ENCODE data around the gene NUDT19.

Gene NUDT19

GRCh38 chr19:32717496-32717895 lies 25.9 kb downstream of the NUDT19 start:
- DNase-seq: no peak

- DNase-seq: no peak
These were observed 26.7 kb downstream of the NUDT19 start for GRCh38 chr19:32718286-32718685.

GRCh38 chr19:32719611-32720059 lies 28.0 kb downstream of the NUDT19 start, which contains the start of gene TDRD12:
TSS of gene TDRD12 (plus strand) at chr19:32719767. CDS start at chr19:32720073, 306 bp downstream.
- DNase-seq: no peak

- no peak for DNase-seq
These were observed 28.8 kb downstream of the NUDT19 start for GRCh38 chr19:32720216-32720935.

DNA sequence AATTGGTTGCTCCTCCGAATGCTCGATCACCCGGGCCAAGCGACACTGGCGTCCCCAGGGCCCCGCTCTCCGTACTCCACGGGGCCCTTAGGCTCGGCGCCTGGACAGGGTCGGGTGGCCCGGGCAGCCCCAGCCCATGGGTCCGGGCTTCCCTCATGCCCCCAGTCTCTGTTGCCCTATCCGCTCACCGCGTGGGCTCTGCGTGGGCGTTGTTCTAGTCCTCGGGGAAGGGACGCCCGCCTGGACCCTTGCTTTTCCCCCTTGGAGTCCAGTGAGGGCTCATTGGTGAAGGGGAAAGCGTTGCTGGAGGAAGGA lies 29.3 kb downstream of the NUDT19 start:
- DNase-seq: no peak

GRCh38 chr19:32735936-32736335 lies 44.3 kb downstream of the NUDT19 start:
- no peak for DNase-seq

DNA sequence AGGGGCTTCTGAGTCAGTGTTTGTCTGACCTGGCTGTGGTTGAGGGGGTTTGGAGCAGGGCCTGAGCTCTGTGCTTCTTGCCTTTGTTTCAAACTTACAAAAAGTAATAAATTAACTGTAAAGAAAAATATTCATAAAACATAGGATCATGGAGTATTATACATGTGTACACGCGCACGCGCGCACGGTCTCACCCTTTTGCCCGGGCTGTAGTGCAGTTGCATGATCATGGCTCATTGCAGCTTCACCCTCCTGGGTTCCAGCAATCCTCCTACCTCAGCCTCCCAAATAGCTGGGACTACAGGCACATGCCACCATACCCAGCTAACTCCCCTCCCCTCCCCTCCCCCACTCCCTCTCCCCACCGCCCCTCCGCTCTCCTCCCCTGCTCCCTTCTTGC lies 51.4 kb downstream of the NUDT19 start:
- no peak for DNase-seq

DNA sequence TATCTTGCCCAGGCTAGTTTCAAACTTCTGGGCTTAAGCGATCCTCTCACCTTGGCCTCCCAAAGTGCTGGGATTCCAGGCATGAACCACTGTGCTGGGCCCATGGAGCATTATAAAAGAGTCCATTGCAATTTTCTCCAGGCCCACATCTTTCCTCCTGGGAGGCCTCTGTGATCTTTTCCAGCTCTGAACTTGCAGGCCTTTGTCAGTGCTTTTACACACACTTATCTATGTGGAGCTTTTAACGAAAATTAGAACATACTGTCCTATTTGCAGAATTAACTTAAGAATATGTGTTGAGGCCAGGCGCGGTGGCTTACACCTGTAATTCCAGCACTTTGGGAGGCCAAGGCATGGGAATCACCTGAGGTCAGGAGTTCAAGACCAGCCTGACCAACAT lies 51.8 kb downstream of the NUDT19 start:
- DNase-seq: no peak

DNA sequence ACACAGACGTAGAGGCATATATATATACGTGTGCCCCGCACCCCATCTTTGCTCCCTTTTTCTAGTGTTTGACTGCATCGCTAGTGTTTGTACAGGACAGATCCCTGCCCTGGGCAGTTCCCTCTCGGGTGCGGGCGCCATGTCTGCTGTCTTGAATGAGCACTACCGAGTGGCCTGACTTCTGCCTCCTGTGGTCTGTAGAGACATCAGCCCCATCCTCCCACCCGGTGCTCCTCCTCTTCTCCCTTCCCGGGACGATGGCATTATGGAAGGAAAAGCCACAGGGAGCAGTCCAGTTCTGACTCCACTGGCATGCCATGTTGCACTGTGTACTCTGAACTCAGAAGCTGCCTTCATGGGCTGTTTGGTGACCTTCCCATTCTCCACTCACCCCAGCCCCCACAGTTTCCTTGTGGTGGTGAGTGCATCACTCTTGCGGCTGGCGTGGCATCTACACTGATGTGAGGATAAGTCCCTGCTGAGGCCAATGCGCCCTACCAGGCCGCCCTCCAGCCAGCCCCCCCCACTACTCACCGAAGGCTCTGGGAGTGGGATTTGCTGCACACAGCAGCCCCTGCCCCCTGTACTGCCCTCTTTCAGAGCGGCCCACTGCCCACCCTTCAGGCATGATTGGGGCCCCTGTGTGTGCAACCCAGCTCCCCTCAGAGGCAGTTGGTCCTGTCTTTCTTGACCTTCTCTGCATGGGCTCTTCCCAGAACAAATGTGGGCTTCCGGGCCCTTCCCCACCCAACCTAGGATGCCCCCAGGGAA lies 53.1 kb downstream of the NUDT19 start:
- DNase-seq: no peak

- DNase-seq: peak; percentile 30
These were observed 54.1 kb downstream of the NUDT19 start for GRCh38 chr19:32745594-32746251.

- peak; percentile 44 for DNase-seq
These were observed 55.1 kb downstream of the NUDT19 start for GRCh38 chr19:32746631-32747196.

DNA sequence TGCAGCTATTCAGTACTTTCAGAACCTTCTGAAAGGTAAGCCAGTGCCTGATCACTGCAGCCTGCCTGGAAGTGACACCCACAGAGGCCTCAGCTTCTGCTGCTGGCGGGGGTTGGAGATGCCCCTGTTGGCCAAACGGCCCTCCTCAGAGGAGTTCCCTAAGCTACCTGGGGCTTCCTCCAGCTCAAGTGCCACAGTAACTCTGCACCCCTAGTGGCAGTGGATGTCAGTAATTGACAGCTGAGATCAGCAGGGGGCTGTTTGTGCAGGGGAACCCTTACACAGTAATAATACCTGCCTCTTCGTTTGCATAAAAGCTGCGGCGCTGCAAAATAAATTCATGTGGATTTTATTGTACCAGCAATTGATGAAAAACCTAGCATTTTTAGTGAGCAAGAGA lies 56.9 kb downstream of the NUDT19 start:
- DNase-seq: no peak

GRCh38 chr19:32748948-32749347 lies 57.3 kb downstream of the NUDT19 start:
- DNase-seq: no peak

GRCh38 chr19:32749361-32749760 lies 57.7 kb downstream of the NUDT19 start:
- no peak for DNase-seq

GRCh38 chr19:32750441-32751055 lies 58.9 kb downstream of the NUDT19 start:
- DNase-seq: no peak

GRCh38 chr19:32751066-32751465 lies 59.4 kb downstream of the NUDT19 start:
- no peak for DNase-seq

- no peak for DNase-seq
These were observed 65.6 kb downstream of the NUDT19 start for GRCh38 chr19:32757189-32757588.

All from CD4-positive, alpha-beta T cell treated with Interleukin-4 for 4 hours (primary cell).